Type B pancreatic cell (in vitro differentiated cells): ENCODE data around the gene VSIR. TPM values are rescaled to one million over a fixed set of nuclear protein-coding genes. Genes with fewer than 3 reads are reported as not detected.

Experiments used
- DNase-seq: peaks from one replicate; pipeline ENCODE4 v3.0.0; 2021; ENCODE audit warnings: mixed read lengths; ENCODE audit not compliant: unreplicated experiment; ENCODE audit errors: extremely low spot score
- H3K27ac Mint-ChIP-seq: 2 replicates; pipeline ENCODE4 v1.8.0; 2021; ENCODE audit warnings: mild to moderate bottlenecking, mixed read lengths
- H3K27me3 Mint-ChIP-seq: 2 replicates; pipeline ENCODE4 v1.8.0; 2021; ENCODE audit warnings: mixed read lengths
- H3K36me3 Mint-ChIP-seq: 2 replicates; pipeline ENCODE4 v1.8.0; 2021; ENCODE audit warnings: mixed read lengths
- H3K4me1 Mint-ChIP-seq: one replicate; pipeline ENCODE4 v1.8.0; 2021; ENCODE audit warnings: mixed read lengths; ENCODE audit not compliant: unreplicated experiment
- H3K4me3 Mint-ChIP-seq: 2 replicates; pipeline ENCODE4 v1.8.0; 2021; ENCODE audit warnings: mild to moderate bottlenecking, mixed read lengths
- H3K9me3 Mint-ChIP-seq: 2 replicates; pipeline ENCODE4 v1.8.0; 2021; ENCODE audit warnings: mixed read lengths
- total RNA-seq: library from RNA; stranded (reverse); gene quantifications from 2 replicates; pipeline ENCODE4 v1.2.1, GENCODE V29; 2021; ENCODE audit warnings: low replicate concordance
- TF ChIP-seq, protein P1 (sequence below): fragments of 200-600 bp; sonication (generic); conservative IDR thresholded peaks from 2 replicates; pipeline ENCODE4 v1.5.0; 2021; ENCODE audit warnings: antibody characterized with exemption, mild to moderate bottlenecking

The VSIR gene
- total RNA-seq, 1 donor from 2014 or later, result 47.0 TPM

DNA sequence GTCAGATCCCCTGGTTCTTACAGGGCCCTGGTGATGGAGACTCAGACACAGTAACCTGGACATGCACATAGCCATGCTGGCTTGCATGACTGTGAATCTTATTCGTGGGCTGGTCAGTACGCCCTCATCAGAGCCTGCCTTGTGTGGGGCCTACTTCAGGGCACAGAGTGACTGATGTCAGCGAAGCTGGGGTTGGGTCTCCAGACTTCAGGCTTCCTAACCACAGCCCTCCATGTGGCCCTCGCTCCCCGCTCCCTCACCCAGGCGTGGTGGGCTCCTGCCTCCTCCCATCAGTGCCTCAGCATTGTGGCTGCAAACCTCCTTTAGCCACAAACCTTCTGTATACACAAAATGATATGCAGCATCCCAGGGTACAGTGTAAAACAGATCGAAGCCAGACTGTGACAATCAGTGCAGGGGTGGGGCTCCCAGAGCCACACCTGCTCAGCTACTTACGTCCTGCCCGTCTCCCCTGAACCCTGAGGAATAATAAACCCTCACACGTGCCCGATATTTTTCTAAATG is 46.7 kb downstream of the VSIR start:
- no peak for DNase-seq
- H3K4me1 Mint-ChIP-seq, result peaks cover 24% of the 10 kb centered on the region
- TF ChIP-seq, protein P1, sequence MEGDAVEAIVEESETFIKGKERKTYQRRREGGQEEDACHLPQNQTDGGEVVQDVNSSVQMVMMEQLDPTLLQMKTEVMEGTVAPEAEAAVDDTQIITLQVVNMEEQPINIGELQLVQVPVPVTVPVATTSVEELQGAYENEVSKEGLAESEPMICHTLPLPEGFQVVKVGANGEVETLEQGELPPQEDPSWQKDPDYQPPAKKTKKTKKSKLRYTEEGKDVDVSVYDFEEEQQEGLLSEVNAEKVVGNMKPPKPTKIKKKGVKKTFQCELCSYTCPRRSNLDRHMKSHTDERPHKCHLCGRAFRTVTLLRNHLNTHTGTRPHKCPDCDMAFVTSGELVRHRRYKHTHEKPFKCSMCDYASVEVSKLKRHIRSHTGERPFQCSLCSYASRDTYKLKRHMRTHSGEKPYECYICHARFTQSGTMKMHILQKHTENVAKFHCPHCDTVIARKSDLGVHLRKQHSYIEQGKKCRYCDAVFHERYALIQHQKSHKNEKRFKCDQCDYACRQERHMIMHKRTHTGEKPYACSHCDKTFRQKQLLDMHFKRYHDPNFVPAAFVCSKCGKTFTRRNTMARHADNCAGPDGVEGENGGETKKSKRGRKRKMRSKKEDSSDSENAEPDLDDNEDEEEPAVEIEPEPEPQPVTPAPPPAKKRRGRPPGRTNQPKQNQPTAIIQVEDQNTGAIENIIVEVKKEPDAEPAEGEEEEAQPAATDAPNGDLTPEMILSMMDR, result no peak
- H3K27ac Mint-ChIP-seq, result no peak overlapping the region
- no peaks in the 10 kb centered on the region for H3K36me3 Mint-ChIP-seq
- H3K9me3 Mint-ChIP-seq, result no peaks in the 10 kb centered on the region
- H3K27me3 Mint-ChIP-seq, result peaks cover under 1% of the 10 kb centered on the region
- H3K4me3 Mint-ChIP-seq, result no peak overlapping the region

DNA sequence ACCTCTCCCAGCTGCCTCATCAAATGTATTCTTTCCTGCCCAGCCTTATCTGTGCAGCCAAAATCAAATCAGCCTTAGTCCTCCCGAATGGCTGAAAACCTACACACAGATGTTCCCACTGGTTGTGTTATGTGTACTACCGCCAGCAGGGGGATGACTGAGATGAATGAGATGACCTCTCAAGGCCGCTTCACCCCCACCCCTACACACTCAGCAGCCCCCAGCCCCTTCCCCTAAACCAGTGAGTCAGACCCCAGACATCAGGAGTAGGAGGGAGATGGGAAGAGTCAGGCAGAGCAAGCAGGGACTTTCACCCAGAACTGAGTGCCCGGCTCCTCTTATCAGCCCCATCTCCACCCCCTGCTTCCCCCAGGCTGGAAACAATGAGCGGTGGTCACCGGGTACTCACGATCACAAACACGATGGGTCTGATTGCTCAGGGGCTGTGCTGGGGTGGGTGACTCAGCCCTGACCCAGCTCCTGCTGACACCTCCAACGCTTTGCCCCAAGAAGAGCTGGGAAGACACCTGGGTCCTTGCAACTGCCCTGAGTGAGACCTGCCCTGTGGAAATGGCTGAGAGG is 47.2 kb downstream of the VSIR start:
- Mint-ChIP-seq H3K36me3 (no peaks in the 10 kb centered on the region), H3K9me3 (no peaks in the 10 kb centered on the region), H3K27ac (peak overlapping the region; percentile 17), H3K4me1 (peaks cover 24% of the 10 kb centered on the region), H3K4me3 (no peak overlapping the region), H3K27me3 (peaks cover 4% of the 10 kb centered on the region)
- DNase-seq, result no peak
- TF ChIP-seq, protein P1, result peak; percentile 71

DNA sequence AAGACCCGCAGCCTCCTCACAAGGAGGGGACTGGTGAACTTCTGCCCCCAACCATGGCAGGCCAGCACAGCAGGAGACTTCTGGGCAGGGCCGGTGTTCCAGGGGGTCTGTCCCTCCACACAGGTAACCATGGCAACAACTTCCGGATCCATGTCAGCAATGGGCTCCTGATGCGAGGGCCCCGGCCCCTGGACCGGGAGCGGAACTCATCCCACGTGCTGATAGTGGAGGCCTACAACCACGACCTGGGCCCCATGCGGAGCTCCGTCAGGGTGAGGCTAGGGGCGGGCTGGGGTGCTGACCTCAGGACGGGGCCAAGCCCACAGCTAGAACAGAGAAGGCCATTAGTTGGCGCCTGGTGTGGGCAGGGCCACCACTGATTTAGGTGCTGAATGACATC is 48.1 kb downstream of the VSIR start:
- no peak for DNase-seq
- Mint-ChIP-seq H3K36me3 (no peaks in the 10 kb centered on the region), H3K27ac (no peak overlapping the region), H3K27me3 (peaks cover 4% of the 10 kb centered on the region), H3K9me3 (no peaks in the 10 kb centered on the region), H3K4me1 (peaks cover 24% of the 10 kb centered on the region), H3K4me3 (no peak overlapping the region)
- TF ChIP-seq, protein P1, result no peak

DNA sequence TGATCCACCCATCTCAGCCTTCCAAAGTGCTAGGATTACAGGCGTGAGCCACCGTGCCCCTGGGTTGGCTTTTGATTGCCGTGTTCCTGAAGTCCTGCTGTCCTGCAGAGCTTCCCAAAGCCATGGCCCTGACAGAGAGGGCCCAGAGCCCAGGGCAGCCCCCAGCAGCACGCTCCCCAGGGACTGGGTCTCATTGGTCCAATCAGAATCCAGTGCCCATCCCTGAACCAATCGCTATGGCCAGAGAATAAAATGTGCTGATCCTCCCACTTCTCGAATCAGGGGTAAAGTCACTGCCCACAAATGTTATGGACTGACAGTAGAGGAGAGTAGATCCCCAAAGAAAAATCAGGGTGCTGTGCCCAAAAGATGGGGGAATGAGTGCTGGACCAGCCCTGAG is 48.8 kb downstream of the VSIR start:
- Mint-ChIP-seq H3K4me3 (no peak overlapping the region), H3K36me3 (no peaks in the 10 kb centered on the region), H3K27ac (no peak overlapping the region), H3K4me1 (peaks cover 24% of the 10 kb centered on the region), H3K27me3 (peaks cover 4% of the 10 kb centered on the region), H3K9me3 (no peaks in the 10 kb centered on the region)
- TF ChIP-seq, protein P1, result no peak
- DNase-seq, result no peak

DNA sequence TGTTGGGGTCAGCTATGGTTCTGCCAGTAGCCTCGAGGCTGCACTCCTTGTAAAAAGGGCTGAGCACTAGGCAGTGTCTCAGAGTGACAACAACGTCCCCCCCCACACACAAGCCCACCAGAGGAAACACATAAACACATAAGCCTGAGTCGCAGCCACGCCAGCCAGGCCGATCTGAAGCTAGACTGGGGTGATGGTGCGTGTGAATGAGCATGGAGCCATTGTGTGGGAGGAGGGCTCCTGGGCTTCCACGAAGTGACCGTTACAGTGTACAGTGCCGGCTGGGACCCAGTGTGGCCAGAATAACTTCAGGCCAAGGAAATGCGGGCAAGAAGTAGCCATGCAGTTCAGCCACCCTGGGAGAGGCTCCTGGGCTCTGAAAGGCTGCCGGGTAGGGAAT is 50.0 kb downstream of the VSIR start:
- H3K4me3 Mint-ChIP-seq, result no peak overlapping the region
- no peaks in the 10 kb centered on the region for H3K9me3 Mint-ChIP-seq
- H3K36me3 Mint-ChIP-seq, result no peaks in the 10 kb centered on the region
- no peak overlapping the region for H3K27ac Mint-ChIP-seq
- TF ChIP-seq, protein P1, result no peak
- H3K4me1 Mint-ChIP-seq, result peaks cover 14% of the 10 kb centered on the region
- no peak for DNase-seq
- peaks cover 4% of the 10 kb centered on the region for H3K27me3 Mint-ChIP-seq

DNA sequence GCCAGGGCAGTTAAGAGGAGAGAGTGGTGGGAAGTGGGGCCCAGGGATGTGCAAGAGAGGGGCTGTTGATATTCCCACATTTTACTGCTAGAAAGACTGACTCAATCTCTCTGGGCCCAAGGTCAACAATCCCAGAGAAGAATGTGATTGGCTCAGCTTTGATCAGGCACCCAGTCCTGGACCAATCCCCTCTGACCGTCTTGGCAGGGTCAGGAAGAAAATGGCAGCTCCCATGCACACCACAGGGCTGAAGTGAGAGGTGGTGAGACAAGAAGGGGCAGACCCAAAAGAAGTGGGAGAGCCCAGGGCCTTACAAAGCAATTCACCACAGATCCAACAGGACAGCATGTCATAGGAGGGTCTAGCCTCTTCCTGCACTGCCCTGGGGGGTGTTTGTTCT is 50.5 kb downstream of the VSIR start:
- DNase-seq, result no peak
- peaks cover 15% of the 10 kb centered on the region for H3K4me1 Mint-ChIP-seq
- TF ChIP-seq, protein P1, result no peak
- peaks cover 4% of the 10 kb centered on the region for H3K27me3 Mint-ChIP-seq
- no peak overlapping the region for H3K27ac Mint-ChIP-seq
- no peak overlapping the region for H3K4me3 Mint-ChIP-seq
- H3K36me3 Mint-ChIP-seq, result no peaks in the 10 kb centered on the region
- no peaks in the 10 kb centered on the region for H3K9me3 Mint-ChIP-seq
